K562 (cell line): ENCODE results near the gene FUT6. TPM values are rescaled to one million over a fixed set of nuclear protein-coding genes. Genes with fewer than 3 reads are reported as not detected.
A peak's percentile ranks its signal among the peaks of the same experiment; 100 is the strongest.

ENCODE experiments used
- MAFK ChIP-seq: IDR thresholded peaks from 2 replicates; pipeline ENCODE4 v1.6.1; 2011; ENCODE audit warnings: low read length, improper control_type of control experiment
- NFE2L1 ChIP-seq: fragments of 450-650 bp; IDR thresholded peaks from 2 replicates; pipeline ENCODE4 v1.6.1; 2016; ENCODE audit warnings: missing genetic modification characterization, low read depth, mild to moderate bottlenecking, missing compliant biosample characterization, moderate library complexity, borderline replicate concordance
- SAP30 ChIP-seq: fragments of 200-600 bp; sonication (generic); IDR thresholded peaks from 2 replicates; pipeline ENCODE4 v1.6.1; 2012; ENCODE audit warnings: borderline replicate concordance, low read depth, mild to moderate bottlenecking, moderate library complexity, low read length, control low read depth, inconsistent platforms; ENCODE audit not compliant: insufficient read depth, poor library complexity, severe bottlenecking
- SIN3B ChIP-seq: fragments of 450-650 bp; IDR thresholded peaks from 2 replicates; pipeline ENCODE4 v1.6.1; 2017; ENCODE audit warnings: low read depth, mild to moderate bottlenecking, moderate library complexity
- SPI1 ChIP-seq: IDR thresholded peaks from 2 replicates; pipeline ENCODE4 v1.6.1; 2011; ENCODE audit warnings: low read depth, low read length, control low read depth, borderline replicate concordance
- polyA plus RNA-seq, 8 experiments: library from polyadenylated mRNA; depleted of rRNA in 4 of 8; stranded (reverse) in 5 of 8; unstranded in 3 of 8; fragments of >200 nt; fragmentation: Nextera tagmentation in 2 of 8; fragmentation: Illumina TruSeq in 1 of 8; extraction: Ambion mirVana in 2 of 8; extraction: Trizol in 1 of 8; gene quantifications; 2 replicates each; pipeline versions ENCODE4 v1.2.1 to v1.2.3, GENCODE V29; 2011 to 2014; ENCODE audit warnings: inconsistent platforms in 1 of 8, missing spikeins in 1 of 8
- total RNA-seq, 7 experiments: library from RNA; depleted of rRNA in 6 of 7; stranded (reverse); fragments of >200 nt in 6 of 7; fragmentation: Illumina TruSeq in 2 of 7; extraction: Trizol in 2 of 7; gene quantifications; 2 replicates each; pipeline versions ENCODE4 v1.2.1 to v1.2.3, GENCODE V29; 2011 to 2021; ENCODE audit warnings: low replicate concordance in 1 of 7
- TF ChIP-seq, protein P1 (sequence below): fragments of 250-450 bp; sonication (Bioruptor Pico); IDR thresholded peaks from 2 replicates; pipeline ENCODE4 v1.4.0; 2020; ENCODE audit warnings: mild to moderate bottlenecking, moderate library complexity
- TF ChIP-seq, protein P2 (sequence below): sonication (generic); formaldehyde crosslinking; IDR thresholded peaks from 2 replicates; pipeline ENCODE4 v1.8.0; 2022; ENCODE audit warnings: mild to moderate bottlenecking, missing genetic modification reagents
- TF ChIP-seq, protein P3 (sequence below): fragments of 200-800 bp; sonication (Bioruptor generic); IDR thresholded peaks from 2 replicates; pipeline ENCODE4 v1.6.1; 2016; ENCODE audit warnings: missing genetic modification characterization, missing compliant biosample characterization
- TF ChIP-seq, protein P4 (sequence below): fragments of 450-650 bp; IDR thresholded peaks from 2 replicates; pipeline ENCODE4 v1.7.1; 2018; ENCODE audit warnings: mild to moderate bottlenecking, low read depth; ENCODE audit not compliant: partially characterized antibody
- TF ChIP-seq, protein P5 (sequence below): sonication (generic); formaldehyde crosslinking; IDR thresholded peaks from 2 replicates; pipeline ENCODE4 v1.8.1; 2022; ENCODE audit warnings: missing genetic modification reagents

Gene FUT6
- total and polyA plus RNA-seq, 9 of the 15 experiments (the other 6 are each of a cell fraction or from before 2014, with no cell fraction given), result 0.04 TPM; not detected in 8

DNA sequence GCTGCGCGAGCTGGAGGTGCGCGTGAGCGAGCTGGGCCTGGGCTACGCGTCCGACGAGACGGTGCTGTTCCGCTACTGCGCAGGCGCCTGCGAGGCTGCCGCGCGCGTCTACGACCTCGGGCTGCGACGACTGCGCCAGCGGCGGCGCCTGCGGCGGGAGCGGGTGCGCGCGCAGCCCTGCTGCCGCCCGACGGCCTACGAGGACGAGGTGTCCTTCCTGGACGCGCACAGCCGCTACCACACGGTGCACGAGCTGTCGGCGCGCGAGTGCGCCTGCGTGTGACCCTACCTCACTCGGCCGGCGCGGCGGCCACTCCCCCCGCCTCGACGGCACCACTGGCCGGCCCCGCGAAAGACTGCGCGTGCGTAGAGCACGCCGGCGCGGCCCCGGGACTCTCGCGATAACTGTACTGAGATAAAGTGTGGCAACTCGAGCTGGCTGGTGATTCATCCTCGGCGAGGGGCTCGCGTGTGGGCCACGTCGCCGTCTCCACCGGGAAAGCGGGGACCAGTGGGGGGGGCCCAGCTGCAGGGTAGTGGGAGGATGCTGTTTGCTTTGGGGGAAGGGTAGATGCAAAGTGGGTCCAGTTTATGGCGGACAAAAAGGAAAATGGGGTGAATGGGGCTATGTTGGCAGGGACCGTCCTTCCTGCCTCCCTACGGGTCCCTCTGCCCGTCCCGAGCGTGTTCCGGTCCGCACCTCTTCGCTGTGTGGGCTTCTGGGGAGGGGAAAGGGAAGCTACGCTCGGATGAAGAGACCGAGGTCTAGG lies 11.4 kb downstream of the FUT6 start (continued):
- no peak for TF ChIP-seq SPI1
- TF ChIP-seq, protein P1, sequence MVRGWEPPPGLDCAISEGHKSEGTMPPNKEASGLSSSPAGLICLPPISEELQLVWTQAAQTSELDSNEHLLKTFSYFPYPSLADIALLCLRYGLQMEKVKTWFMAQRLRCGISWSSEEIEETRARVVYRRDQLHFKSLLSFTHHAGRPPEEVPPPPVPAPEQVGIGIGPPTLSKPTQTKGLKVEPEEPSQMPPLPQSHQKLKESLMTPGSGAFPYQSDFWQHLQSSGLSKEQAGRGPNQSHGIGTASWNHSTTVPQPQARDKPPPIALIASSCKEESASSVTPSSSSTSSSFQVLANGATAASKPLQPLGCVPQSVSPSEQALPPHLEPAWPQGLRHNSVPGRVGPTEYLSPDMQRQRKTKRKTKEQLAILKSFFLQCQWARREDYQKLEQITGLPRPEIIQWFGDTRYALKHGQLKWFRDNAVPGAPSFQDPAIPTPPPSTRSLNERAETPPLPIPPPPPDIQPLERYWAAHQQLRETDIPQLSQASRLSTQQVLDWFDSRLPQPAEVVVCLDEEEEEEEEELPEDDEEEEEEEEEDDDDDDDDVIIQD, result no peak
- TF ChIP-seq, protein P2, sequence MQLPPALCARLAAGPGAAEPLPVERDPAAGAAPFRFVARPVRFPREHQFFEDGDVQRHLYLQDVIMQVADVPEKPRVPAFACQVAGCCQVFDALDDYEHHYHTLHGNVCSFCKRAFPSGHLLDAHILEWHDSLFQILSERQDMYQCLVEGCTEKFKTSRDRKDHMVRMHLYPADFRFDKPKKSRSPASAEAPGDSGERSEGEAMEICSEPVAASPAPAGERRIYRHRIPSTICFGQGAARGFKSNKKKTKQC (CRISPR knock-in tag), result peak; percentile 76
- TF ChIP-seq, protein P3, sequence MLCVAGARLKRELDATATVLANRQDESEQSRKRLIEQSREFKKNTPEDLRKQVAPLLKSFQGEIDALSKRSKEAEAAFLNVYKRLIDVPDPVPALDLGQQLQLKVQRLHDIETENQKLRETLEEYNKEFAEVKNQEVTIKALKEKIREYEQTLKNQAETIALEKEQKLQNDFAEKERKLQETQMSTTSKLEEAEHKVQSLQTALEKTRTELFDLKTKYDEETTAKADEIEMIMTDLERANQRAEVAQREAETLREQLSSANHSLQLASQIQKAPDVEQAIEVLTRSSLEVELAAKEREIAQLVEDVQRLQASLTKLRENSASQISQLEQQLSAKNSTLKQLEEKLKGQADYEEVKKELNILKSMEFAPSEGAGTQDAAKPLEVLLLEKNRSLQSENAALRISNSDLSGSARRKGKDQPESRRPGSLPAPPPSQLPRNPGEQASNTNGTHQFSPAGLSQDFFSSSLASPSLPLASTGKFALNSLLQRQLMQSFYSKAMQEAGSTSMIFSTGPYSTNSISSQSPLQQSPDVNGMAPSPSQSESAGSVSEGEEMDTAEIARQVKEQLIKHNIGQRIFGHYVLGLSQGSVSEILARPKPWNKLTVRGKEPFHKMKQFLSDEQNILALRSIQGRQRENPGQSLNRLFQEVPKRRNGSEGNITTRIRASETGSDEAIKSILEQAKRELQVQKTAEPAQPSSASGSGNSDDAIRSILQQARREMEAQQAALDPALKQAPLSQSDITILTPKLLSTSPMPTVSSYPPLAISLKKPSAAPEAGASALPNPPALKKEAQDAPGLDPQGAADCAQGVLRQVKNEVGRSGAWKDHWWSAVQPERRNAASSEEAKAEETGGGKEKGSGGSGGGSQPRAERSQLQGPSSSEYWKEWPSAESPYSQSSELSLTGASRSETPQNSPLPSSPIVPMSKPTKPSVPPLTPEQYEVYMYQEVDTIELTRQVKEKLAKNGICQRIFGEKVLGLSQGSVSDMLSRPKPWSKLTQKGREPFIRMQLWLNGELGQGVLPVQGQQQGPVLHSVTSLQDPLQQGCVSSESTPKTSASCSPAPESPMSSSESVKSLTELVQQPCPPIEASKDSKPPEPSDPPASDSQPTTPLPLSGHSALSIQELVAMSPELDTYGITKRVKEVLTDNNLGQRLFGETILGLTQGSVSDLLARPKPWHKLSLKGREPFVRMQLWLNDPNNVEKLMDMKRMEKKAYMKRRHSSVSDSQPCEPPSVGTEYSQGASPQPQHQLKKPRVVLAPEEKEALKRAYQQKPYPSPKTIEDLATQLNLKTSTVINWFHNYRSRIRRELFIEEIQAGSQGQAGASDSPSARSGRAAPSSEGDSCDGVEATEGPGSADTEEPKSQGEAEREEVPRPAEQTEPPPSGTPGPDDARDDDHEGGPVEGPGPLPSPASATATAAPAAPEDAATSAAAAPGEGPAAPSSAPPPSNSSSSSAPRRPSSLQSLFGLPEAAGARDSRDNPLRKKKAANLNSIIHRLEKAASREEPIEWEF (CRISPR knock-in tag), result no peak
- TF ChIP-seq, protein P4, sequence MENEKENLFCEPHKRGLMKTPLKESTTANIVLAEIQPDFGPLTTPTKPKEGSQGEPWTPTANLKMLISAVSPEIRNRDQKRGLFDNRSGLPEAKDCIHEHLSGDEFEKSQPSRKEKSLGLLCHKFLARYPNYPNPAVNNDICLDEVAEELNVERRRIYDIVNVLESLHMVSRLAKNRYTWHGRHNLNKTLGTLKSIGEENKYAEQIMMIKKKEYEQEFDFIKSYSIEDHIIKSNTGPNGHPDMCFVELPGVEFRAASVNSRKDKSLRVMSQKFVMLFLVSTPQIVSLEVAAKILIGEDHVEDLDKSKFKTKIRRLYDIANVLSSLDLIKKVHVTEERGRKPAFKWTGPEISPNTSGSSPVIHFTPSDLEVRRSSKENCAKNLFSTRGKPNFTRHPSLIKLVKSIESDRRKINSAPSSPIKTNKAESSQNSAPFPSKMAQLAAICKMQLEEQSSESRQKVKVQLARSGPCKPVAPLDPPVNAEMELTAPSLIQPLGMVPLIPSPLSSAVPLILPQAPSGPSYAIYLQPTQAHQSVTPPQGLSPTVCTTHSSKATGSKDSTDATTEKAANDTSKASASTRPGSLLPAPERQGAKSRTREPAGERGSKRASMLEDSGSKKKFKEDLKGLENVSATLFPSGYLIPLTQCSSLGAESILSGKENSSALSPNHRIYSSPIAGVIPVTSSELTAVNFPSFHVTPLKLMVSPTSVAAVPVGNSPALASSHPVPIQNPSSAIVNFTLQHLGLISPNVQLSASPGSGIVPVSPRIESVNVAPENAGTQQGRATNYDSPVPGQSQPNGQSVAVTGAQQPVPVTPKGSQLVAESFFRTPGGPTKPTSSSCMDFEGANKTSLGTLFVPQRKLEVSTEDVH, result no peak
- TF ChIP-seq, protein P5, sequence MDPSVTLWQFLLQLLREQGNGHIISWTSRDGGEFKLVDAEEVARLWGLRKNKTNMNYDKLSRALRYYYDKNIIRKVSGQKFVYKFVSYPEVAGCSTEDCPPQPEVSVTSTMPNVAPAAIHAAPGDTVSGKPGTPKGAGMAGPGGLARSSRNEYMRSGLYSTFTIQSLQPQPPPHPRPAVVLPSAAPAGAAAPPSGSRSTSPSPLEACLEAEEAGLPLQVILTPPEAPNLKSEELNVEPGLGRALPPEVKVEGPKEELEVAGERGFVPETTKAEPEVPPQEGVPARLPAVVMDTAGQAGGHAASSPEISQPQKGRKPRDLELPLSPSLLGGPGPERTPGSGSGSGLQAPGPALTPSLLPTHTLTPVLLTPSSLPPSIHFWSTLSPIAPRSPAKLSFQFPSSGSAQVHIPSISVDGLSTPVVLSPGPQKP (CRISPR knock-in tag), result no peak
- TF ChIP-seq SIN3B, result peak; percentile 71
- TF ChIP-seq MAFK, result 0 out of 2 replicates have a peak, but pooled peaks have one; percentile 9
- TF ChIP-seq NFE2L1 (tag), result no peak
- peak; percentile 56 for TF ChIP-seq SAP30
